Mesendoderm (in vitro differentiated cells): ENCODE data around the gene CXCL12.

Source experiments
- DNase-seq: peaks from one replicate; pipeline ENCODE4 v3.0.0; 2013
- H2AK5ac ChIP-seq: 2 replicates; pipeline ENCODE4 v1.6.1; 2013; ENCODE audit warnings: low read length, inconsistent platforms
- H2BK120ac ChIP-seq: 2 replicates; pipeline ENCODE4 v1.6.1; 2013; ENCODE audit warnings: low read depth, mild to moderate bottlenecking, low read length, moderate library complexity, mixed read lengths
- H2BK15ac ChIP-seq: replicated peaks from 2 replicates; pipeline ENCODE4 v1.6.1; 2013; ENCODE audit warnings: low read depth, mild to moderate bottlenecking, moderate library complexity
- H2BK5ac ChIP-seq: 2 replicates; pipeline ENCODE4 v1.6.1; 2013; ENCODE audit warnings: low read length, inconsistent platforms
- H3K18ac ChIP-seq: 2 replicates; pipeline ENCODE4 v1.6.1; 2013; ENCODE audit warnings: mild to moderate bottlenecking, low read length, mixed read lengths
- H3K23ac ChIP-seq: one replicate; pipeline ENCODE4 v1.6.1; 2013; ENCODE audit warnings: low read length
- H3K27ac ChIP-seq: 2 replicates; pipeline ENCODE4 v1.5.1; 2013; ENCODE audit warnings: low read depth, mild to moderate bottlenecking, inconsistent platforms, low read length, moderate library complexity
- H3K27me3 ChIP-seq: 2 replicates; pipeline ENCODE4 v1.6.1; 2013; ENCODE audit warnings: low read length, control low read depth, mild to moderate bottlenecking, inconsistent platforms; ENCODE audit not compliant: insufficient read depth, poor library complexity
- H3K36me3 ChIP-seq: 2 replicates; pipeline ENCODE4 v1.6.1; 2013; ENCODE audit warnings: low read length, inconsistent platforms; ENCODE audit not compliant: control insufficient read depth, insufficient read depth
- H3K4ac ChIP-seq: one replicate; pipeline ENCODE4 v1.6.1; 2013; ENCODE audit warnings: low read depth, mild to moderate bottlenecking, low read length, moderate library complexity
- H3K4me1 ChIP-seq: 2 replicates; pipeline ENCODE4 v1.6.1; 2013; ENCODE audit warnings: low read depth, low read length, inconsistent platforms; ENCODE audit not compliant: control insufficient read depth
- H3K4me2 ChIP-seq: 2 replicates; pipeline ENCODE4 v1.6.1; 2013; ENCODE audit warnings: low read length
- H3K4me3 ChIP-seq: 2 replicates; pipeline ENCODE4 v1.5.1; 2013; ENCODE audit warnings: mild to moderate bottlenecking, low read length
- H3K56ac ChIP-seq: one replicate; pipeline ENCODE4 v1.6.1; 2013; ENCODE audit warnings: low read length
- H3K79me1 ChIP-seq: 2 replicates; pipeline ENCODE4 v1.6.1; 2013; ENCODE audit warnings: low read length, inconsistent platforms
- H3K79me2 ChIP-seq: 2 replicates; pipeline ENCODE4 v1.6.1; 2013; ENCODE audit warnings: mild to moderate bottlenecking, low read length; ENCODE audit not compliant: control insufficient read depth, insufficient read depth
- H3K9ac ChIP-seq: 2 replicates; pipeline ENCODE4 v1.6.1; 2013; ENCODE audit warnings: low read length, inconsistent platforms
- H4K5ac ChIP-seq: one replicate; pipeline ENCODE4 v1.6.1; 2013; ENCODE audit warnings: low read length
- H4K8ac ChIP-seq: one replicate; pipeline ENCODE4 v1.6.1; 2013; ENCODE audit warnings: low read depth, mild to moderate bottlenecking, control low read depth, low read length, moderate library complexity
- WGBS: extraction: QIAGEN DNeasy Blood & Tissue Kit; methylation state at CpG from one replicate; pipeline ENCODE4 v1.1.7; 2013; ENCODE audit warnings: low lambda C conversion rate, missing lambda C conversion rate; ENCODE audit not compliant: insufficient coverage; ENCODE audit errors: extremely low coverage; 5-methylcytosine and 5-hydroxymethylcytosine counted together

The CXCL12 gene

DNA sequence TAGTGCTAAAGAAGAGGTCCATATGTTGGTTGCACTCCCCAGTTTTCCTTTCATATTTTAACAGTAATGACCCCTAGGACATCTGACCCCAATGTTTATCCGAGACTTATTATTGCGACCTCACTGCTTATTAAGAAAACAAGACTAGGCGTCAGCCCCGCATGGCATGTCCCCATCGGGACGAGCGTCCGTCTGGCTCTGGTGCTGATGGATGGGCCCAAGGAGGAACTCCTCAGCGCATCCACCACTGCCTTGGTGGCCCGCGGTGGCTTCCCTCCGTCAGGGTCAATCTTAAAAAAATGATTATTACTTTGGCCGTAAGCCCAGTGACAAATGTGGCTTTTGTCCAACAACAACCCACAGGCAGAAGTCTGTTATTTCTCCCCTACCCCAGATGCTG, 40.1 kb upstream of the CXCL12 start:
- Histone ChIP-seq H3K27me3 (no peaks in the 10 kb centered on the region), H3K18ac (no peak overlapping the region), H3K56ac (no peak overlapping the region), H3K36me3 (no peaks in the 10 kb centered on the region), H2AK5ac (no peak overlapping the region), H3K9ac (no peak overlapping the region), H3K4ac (no peak overlapping the region), H3K4me1 (no peaks in the 10 kb centered on the region), H3K23ac (no peak overlapping the region), H2BK15ac (no peak overlapping the region), H2BK120ac (no peak overlapping the region), H3K4me3 (no peak overlapping the region), H4K8ac (no peak overlapping the region), H3K27ac (no peak overlapping the region), H2BK5ac (no peak overlapping the region), H3K79me2 (no peaks in the 10 kb centered on the region), H3K79me1 (no peaks in the 10 kb centered on the region), H4K5ac (no peak overlapping the region), H3K4me2 (no peak overlapping the region)
- DNase-seq: no peak
- no CpG with 5 or more reads among the region's 13 CpGs for WGBS

- no peak overlapping the region for H3K4me3 ChIP-seq
- H3K23ac ChIP-seq: no peak overlapping the region
- H3K56ac ChIP-seq: no peak overlapping the region
- H3K18ac ChIP-seq: no peak overlapping the region
- H4K8ac ChIP-seq: no peak overlapping the region
- H3K9ac ChIP-seq: no peak overlapping the region
- H2BK120ac ChIP-seq: no peak overlapping the region
- H2AK5ac ChIP-seq: no peak overlapping the region
- H3K4me2 ChIP-seq: no peak overlapping the region
- WGBS: no CpG with 5 or more reads among the region's 5 CpGs
- no peaks in the 10 kb centered on the region for H3K36me3 ChIP-seq
- H4K5ac ChIP-seq: no peak overlapping the region
- H2BK5ac ChIP-seq: no peak overlapping the region
- no peak overlapping the region for H2BK15ac ChIP-seq
- no peaks in the 10 kb centered on the region for H3K79me2 ChIP-seq
- no peaks in the 10 kb centered on the region for H3K4me1 ChIP-seq
- no peaks in the 10 kb centered on the region for H3K27me3 ChIP-seq
- no peak overlapping the region for H3K4ac ChIP-seq
- no peaks in the 10 kb centered on the region for H3K79me1 ChIP-seq
- no peak overlapping the region for H3K27ac ChIP-seq
- DNase-seq: no peak
Measured at GRCh38 chr10:44424298-44424697, 39.4 kb upstream of the CXCL12 start.

GRCh38 chr10:44422570-44423101, 37.7 kb upstream of the CXCL12 start:
- no peak overlapping the region for H3K56ac ChIP-seq
- H2BK120ac ChIP-seq: no peak overlapping the region
- no peak overlapping the region for H4K8ac ChIP-seq
- no peaks in the 10 kb centered on the region for H3K27me3 ChIP-seq
- no peaks in the 10 kb centered on the region for H3K79me1 ChIP-seq
- no peaks in the 10 kb centered on the region for H3K79me2 ChIP-seq
- no peak for DNase-seq
- no peak overlapping the region for H3K4me2 ChIP-seq
- H2BK5ac ChIP-seq: no peak overlapping the region
- H2BK15ac ChIP-seq: no peak overlapping the region
- no peak overlapping the region for H3K27ac ChIP-seq
- H3K4ac ChIP-seq: no peak overlapping the region
- no peak overlapping the region for H3K9ac ChIP-seq
- H3K23ac ChIP-seq: no peak overlapping the region
- H3K4me3 ChIP-seq: no peak overlapping the region
- no peak overlapping the region for H4K5ac ChIP-seq
- no peaks in the 10 kb centered on the region for H3K4me1 ChIP-seq
- H3K36me3 ChIP-seq: no peaks in the 10 kb centered on the region
- H3K18ac ChIP-seq: no peak overlapping the region
- no peak overlapping the region for H2AK5ac ChIP-seq
- WGBS: no CpG with 5 or more reads among the region's 8 CpGs

DNA sequence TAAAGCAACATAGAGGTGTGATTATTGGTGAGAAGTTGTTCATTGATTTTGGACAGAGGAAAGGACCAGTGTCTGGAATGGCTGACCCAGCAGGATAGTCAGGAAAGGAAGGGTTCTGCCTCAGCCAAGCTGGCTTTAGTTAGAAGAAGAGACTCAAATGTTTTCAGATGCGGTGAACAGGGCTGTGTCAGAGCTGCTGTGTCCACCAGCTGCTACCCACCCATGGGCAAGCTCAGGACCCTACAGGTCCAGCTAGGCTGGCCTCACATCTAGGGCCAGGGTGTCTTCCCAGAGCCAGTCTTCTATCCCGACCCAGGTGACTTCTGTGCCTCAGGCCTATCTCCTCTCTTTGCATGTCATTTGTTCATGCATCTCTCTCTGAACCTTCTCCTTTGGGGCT, 37.3 kb upstream of the CXCL12 start:
- Histone ChIP-seq H3K79me1 (no peaks in the 10 kb centered on the region), H3K4me2 (no peak overlapping the region), H3K79me2 (no peaks in the 10 kb centered on the region), H3K27me3 (no peaks in the 10 kb centered on the region), H2BK120ac (no peak overlapping the region), H3K4me3 (no peak overlapping the region), H4K5ac (no peak overlapping the region), H2BK5ac (no peak overlapping the region), H2AK5ac (no peak overlapping the region), H3K4ac (no peak overlapping the region), H3K56ac (no peak overlapping the region), H3K23ac (no peak overlapping the region), H2BK15ac (no peak overlapping the region), H3K4me1 (no peaks in the 10 kb centered on the region), H3K18ac (no peak overlapping the region), H4K8ac (no peak overlapping the region), H3K36me3 (no peaks in the 10 kb centered on the region), H3K9ac (no peak overlapping the region), H3K27ac (no peak overlapping the region)
- WGBS: no CpG with 5 or more reads among the region's 2 CpGs
- DNase-seq: no peak

DNA sequence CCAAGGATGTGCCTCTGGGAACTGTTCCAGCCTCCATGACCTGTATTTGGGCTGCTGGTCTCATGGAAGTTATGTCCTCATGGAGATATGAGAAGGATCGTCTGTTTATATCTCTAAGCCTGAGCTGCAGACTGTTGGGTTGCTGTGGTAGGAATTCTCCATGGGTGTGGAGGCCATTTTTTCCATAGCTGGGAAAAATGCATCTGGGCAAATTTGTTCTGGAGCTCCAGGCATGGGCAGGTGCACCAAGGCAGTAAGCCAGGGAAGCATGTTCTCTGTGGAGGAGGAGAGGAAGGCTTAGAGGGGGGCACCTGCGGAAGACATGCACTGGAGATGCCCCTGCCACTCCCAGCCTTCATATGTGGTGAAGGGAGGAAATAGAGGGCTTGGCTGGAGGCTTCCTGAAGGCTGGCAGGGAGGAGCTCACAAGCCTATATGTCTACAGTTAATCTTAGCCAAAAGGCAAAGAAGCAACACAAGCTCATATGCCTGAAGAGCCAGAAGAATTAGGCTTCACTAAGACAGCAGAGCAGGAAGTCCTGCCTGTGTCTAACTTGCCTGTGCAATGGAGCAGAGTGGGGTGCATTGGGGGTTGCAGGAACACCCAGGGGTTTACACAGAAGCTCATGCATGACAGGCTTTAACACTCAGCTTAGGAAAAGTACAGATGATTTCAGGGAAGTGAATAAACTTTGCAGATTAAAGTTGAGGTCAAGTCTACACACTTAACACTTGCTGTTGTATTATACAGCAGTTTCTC, 35.1 kb upstream of the CXCL12 start:
- no peak overlapping the region for H2BK15ac ChIP-seq
- H3K9ac ChIP-seq: no peak overlapping the region
- no peak overlapping the region for H2BK120ac ChIP-seq
- H3K4ac ChIP-seq: no peak overlapping the region
- no peak overlapping the region for H3K23ac ChIP-seq
- H3K36me3 ChIP-seq: no peaks in the 10 kb centered on the region
- H2BK5ac ChIP-seq: no peak overlapping the region
- WGBS: no CpG with 5 or more reads among the region's 2 CpGs
- no peak for DNase-seq
- no peaks in the 10 kb centered on the region for H3K4me1 ChIP-seq
- H3K79me1 ChIP-seq: no peaks in the 10 kb centered on the region
- H3K27ac ChIP-seq: no peak overlapping the region
- H4K5ac ChIP-seq: no peak overlapping the region
- no peak overlapping the region for H3K4me2 ChIP-seq
- H3K79me2 ChIP-seq: no peaks in the 10 kb centered on the region
- H4K8ac ChIP-seq: no peak overlapping the region
- no peaks in the 10 kb centered on the region for H3K27me3 ChIP-seq
- H2AK5ac ChIP-seq: no peak overlapping the region
- no peak overlapping the region for H3K56ac ChIP-seq
- H3K18ac ChIP-seq: no peak overlapping the region
- H3K4me3 ChIP-seq: no peak overlapping the region

- Histone ChIP-seq H3K9ac (no peak overlapping the region), H3K4ac (no peak overlapping the region), H3K56ac (no peak overlapping the region), H2AK5ac (no peak overlapping the region), H3K23ac (no peak overlapping the region), H3K79me1 (no peaks in the 10 kb centered on the region), H4K5ac (no peak overlapping the region), H4K8ac (no peak overlapping the region), H2BK5ac (no peak overlapping the region), H2BK15ac (no peak overlapping the region), H2BK120ac (no peak overlapping the region), H3K4me1 (no peaks in the 10 kb centered on the region), H3K27ac (no peak overlapping the region), H3K27me3 (no peaks in the 10 kb centered on the region), H3K36me3 (no peaks in the 10 kb centered on the region), H3K4me3 (no peak overlapping the region), H3K79me2 (no peaks in the 10 kb centered on the region), H3K18ac (no peak overlapping the region), H3K4me2 (no peak overlapping the region)
- DNase-seq: no peak
- WGBS: no CpG with 5 or more reads among the region's 8 CpGs
Measured at GRCh38 chr10:44418637-44419036, 33.7 kb upstream of the CXCL12 start.
